DND-41 (cell line): ENCODE measurements around the gene ALDH1A3.
"Not testable (repeated sequence)": the region's sequence is repeated elsewhere in the genome, so short reads cannot be mapped to it uniquely, and the experiment has no call there.

Experiments used
- ATAC-seq: fragments of 200-7000 bp; cut with Tn5 transposase; 3 replicates; pipeline ENCODE4 v1.9.1; 2021; ENCODE audit warnings: low read depth; ENCODE audit not compliant: insufficient read depth
- DNase-seq: peaks from one replicate; pipeline ENCODE4 v3.0.0-alpha.2; 2020
- H2AFZ ChIP-seq: 2 replicates; pipeline ENCODE4 v1.6.0; 2012; ENCODE audit warnings: low read depth, low read length
- H3K27ac ChIP-seq: 2 replicates; pipeline ENCODE4 v1.5.1; 2012; ENCODE audit warnings: low read length, inconsistent platforms
- H3K27me3 ChIP-seq: fragments of 200-600 bp; sonication (generic); 2 replicates; pipeline ENCODE4 v1.6.0; 2012; ENCODE audit warnings: low read length, mild to moderate bottlenecking, inconsistent platforms; ENCODE audit not compliant: insufficient read depth, poor library complexity
- H3K36me3 ChIP-seq: 2 replicates; pipeline ENCODE4 v1.5.1; 2012; ENCODE audit warnings: low read length, inconsistent platforms; ENCODE audit not compliant: insufficient read depth
- H3K4me1 ChIP-seq: 2 replicates; pipeline ENCODE4 v1.5.1; 2012; ENCODE audit warnings: mild to moderate bottlenecking, low read length; ENCODE audit not compliant: insufficient read depth
- H3K4me2 ChIP-seq: 2 replicates; pipeline ENCODE4 v1.6.0; 2012; ENCODE audit warnings: mild to moderate bottlenecking, moderate library complexity, low read length, inconsistent platforms; ENCODE audit not compliant: insufficient read depth
- H3K4me3 ChIP-seq, 2 experiments: fragments of 200-600 bp in 1 of 2; shearing (Covaris generic) in 1 of 2; 2 replicates each; pipeline ENCODE4 v1.5.1; 2012 to 2016; ENCODE audit warnings: inconsistent platforms in 2 of 2, low read length in 2 of 2, mild to moderate bottlenecking in 2 of 2, low read depth in 1 of 2, moderate library complexity in 1 of 2
- H3K79me2 ChIP-seq: 2 replicates; pipeline ENCODE4 v1.6.0; 2012; ENCODE audit warnings: low read length, inconsistent platforms; ENCODE audit not compliant: insufficient read depth
- H3K9ac ChIP-seq: 2 replicates; pipeline ENCODE4 v1.6.0; 2012; ENCODE audit warnings: low read depth, mild to moderate bottlenecking, inconsistent platforms, low read length, moderate library complexity
- H3K9me3 ChIP-seq: 2 replicates; pipeline ENCODE4 v1.5.1; 2012; ENCODE audit warnings: low read length, moderate library complexity, mild to moderate bottlenecking, inconsistent platforms; ENCODE audit not compliant: insufficient read depth, severe bottlenecking
- H4K20me1 ChIP-seq: 2 replicates; pipeline ENCODE4 v1.6.0; 2012; ENCODE audit warnings: low read length; ENCODE audit not compliant: insufficient read depth
- EZH2 ChIP-seq: IDR thresholded peaks from 3 replicates; pipeline ENCODE4 v1.6.1; 2012; ENCODE audit warnings: borderline replicate concordance, low read depth, mild to moderate bottlenecking, moderate library complexity, low read length, inconsistent platforms; ENCODE audit not compliant: severe bottlenecking
- TF ChIP-seq, protein P1 (sequence below): IDR thresholded peaks from 2 replicates; pipeline ENCODE4 v1.5.1; 2012; ENCODE audit warnings: borderline replicate concordance, low read length, moderate library complexity, mild to moderate bottlenecking; ENCODE audit not compliant: poor library complexity, severe bottlenecking; ENCODE audit errors: extremely low read depth

Gene ALDH1A3

DNA sequence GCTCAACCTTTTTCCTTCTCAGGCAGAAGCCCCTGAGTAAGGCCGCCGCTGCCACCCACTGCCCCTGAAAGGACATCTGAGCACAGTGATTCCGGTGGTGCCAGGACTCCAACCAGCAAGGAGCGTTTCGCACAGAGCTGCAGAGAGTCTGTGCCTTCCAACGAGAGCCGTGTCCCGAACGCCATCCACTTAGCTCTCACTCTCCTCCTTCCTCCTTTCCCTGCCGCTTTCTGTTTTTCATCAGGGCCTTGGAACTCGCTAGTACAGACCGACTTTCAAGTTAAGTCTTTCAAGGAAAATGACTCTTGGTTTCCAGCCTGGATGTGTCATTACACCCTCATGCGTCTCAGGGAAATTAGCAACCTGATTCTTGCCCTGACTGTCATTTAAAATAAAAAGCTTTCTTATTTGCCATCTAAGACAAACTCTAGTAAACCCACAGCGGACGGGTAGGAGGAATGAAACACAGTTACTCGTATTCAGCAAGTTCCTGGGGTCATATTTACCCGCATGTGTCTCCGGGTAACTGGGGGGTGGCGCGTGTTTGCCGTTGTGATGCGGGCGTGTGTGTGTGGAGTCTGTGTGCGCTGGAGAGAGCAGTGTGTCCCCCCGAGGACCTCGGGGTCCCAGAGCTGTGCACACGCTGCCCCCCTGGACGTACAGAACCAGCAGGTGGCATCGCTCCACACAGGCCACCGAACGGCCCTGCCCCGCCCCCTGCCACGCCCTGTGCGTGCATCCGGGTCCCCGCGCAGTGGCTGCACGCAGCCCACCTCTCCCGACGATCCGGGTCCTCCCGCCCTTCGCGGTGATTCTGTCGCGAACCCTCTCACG lies 30.4 kb upstream of the ALDH1A3 start:
- H4K20me1 ChIP-seq = no peaks in the 10 kb centered on the region
- no peaks in the 10 kb centered on the region for H3K79me2 ChIP-seq
- no peaks in the 10 kb centered on the region for H3K9me3 ChIP-seq
- H3K4me1 ChIP-seq = no peaks in the 10 kb centered on the region
- H2AFZ ChIP-seq = no peak overlapping the region
- no peak overlapping the region for H3K27ac ChIP-seq
- no peaks in the 10 kb centered on the region for H3K36me3 ChIP-seq
- no peak overlapping the region for H3K4me3 ChIP-seq
- H3K27me3 ChIP-seq = peaks cover under 1% of the 10 kb centered on the region
- DNase-seq (no peak), ATAC-seq (no peak)
- no peak for TF ChIP-seq EZH2
- TF ChIP-seq, protein P1, sequence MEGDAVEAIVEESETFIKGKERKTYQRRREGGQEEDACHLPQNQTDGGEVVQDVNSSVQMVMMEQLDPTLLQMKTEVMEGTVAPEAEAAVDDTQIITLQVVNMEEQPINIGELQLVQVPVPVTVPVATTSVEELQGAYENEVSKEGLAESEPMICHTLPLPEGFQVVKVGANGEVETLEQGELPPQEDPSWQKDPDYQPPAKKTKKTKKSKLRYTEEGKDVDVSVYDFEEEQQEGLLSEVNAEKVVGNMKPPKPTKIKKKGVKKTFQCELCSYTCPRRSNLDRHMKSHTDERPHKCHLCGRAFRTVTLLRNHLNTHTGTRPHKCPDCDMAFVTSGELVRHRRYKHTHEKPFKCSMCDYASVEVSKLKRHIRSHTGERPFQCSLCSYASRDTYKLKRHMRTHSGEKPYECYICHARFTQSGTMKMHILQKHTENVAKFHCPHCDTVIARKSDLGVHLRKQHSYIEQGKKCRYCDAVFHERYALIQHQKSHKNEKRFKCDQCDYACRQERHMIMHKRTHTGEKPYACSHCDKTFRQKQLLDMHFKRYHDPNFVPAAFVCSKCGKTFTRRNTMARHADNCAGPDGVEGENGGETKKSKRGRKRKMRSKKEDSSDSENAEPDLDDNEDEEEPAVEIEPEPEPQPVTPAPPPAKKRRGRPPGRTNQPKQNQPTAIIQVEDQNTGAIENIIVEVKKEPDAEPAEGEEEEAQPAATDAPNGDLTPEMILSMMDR = no peak
- no peak overlapping the region for H3K9ac ChIP-seq
- no peak overlapping the region for H3K4me2 ChIP-seq

DNA sequence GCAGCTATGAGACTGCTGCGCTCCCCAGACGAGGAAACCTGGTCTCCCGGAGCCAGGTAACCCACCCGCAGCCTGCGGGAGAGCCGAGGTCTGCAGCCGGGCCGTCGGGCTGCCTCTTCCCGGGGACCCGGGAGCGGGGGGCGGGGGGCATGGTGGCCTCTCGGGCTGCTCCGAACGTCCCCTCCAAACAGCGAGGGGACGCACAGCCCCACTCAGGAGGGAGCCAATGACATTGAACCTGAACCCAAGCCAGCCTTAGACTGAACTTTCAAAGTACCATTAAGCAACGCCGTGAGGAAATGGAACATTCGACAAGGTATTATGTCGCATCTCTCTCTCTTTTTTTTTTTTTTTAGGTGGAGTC lies 29.8 kb upstream of the ALDH1A3 start:
- Histone ChIP-seq H3K4me2 (no peak overlapping the region), H3K27me3 (peaks cover 4% of the 10 kb centered on the region), H3K9me3 (no peaks in the 10 kb centered on the region), H3K9ac (no peak overlapping the region), H3K36me3 (no peaks in the 10 kb centered on the region), H3K4me1 (no peaks in the 10 kb centered on the region), H3K27ac (no peak overlapping the region), H3K79me2 (no peaks in the 10 kb centered on the region), H2AFZ (no peak overlapping the region), H3K4me3 (no peak overlapping the region), H4K20me1 (no peaks in the 10 kb centered on the region)
- TF ChIP-seq EZH2 = no peak
- TF ChIP-seq, protein P1 = no peak
- DNase-seq (no peak), ATAC-seq (no peak)

DNA sequence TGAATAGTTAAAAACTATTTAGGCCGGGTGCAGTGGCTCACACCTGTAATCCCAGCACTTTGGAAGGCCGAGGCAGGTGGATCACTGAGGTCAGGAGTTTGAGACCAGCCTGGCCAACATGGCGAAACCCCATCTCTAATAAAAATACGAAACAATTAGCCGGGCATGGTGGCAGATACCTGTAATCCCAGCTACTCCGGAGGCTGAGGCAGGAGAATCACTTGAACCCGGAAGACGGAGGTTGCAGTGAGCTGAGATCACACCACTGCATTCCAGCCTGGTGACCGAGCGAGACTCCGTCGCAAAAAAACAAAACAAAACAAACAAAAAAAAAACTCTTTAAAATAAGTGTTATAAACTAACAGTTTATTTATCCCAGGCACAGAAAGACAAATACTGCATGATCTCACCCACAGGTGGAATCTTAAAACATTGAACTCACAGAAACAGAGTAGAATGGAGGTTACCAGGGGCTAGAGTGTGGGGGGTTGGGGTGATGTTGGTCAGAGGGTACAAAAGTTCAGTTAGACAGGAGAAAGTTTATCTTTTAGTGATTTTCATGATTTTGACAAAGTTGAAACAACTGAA lies 28.1 kb upstream of the ALDH1A3 start:
- H3K36me3 ChIP-seq, H3K9me3 ChIP-seq, H3K9ac ChIP-seq, H3K4me1 ChIP-seq, DNase-seq, H3K27ac ChIP-seq, H3K4me3 ChIP-seq, ATAC-seq, H2AFZ ChIP-seq, H4K20me1 ChIP-seq, H3K4me2 ChIP-seq, H3K79me2 ChIP-seq, H3K27me3 ChIP-seq: not testable (repeated sequence)

DNA sequence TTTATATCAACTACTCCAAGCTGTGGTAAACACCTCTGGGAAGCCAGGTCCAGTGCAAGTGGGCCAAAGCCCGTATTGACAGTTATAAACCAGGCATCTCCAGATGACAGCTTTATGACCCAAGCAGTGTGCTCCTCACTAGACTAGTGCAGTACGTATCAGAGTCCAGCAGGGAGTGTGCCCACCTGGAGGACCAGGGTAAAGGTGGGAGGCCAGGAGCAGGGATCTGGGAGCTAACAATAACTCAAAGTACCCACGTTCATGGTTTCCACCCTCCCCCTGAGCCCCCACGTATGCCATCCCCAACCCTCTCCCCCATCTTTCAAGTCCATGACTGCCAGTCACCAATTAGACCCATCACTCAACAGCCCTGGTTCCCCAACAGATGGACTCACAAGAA lies 27.0 kb upstream of the ALDH1A3 start:
- DNase-seq (no peak), ATAC-seq (no peak)
- Histone ChIP-seq H3K27me3 (peaks cover 4% of the 10 kb centered on the region), H3K4me1 (no peaks in the 10 kb centered on the region), H3K9me3 (no peaks in the 10 kb centered on the region), H3K27ac (no peak overlapping the region), H4K20me1 (no peaks in the 10 kb centered on the region), H2AFZ (no peak overlapping the region), H3K79me2 (no peaks in the 10 kb centered on the region), H3K36me3 (no peaks in the 10 kb centered on the region), H3K9ac (no peak overlapping the region), H3K4me3 (no peak overlapping the region), H3K4me2 (no peak overlapping the region)
- TF ChIP-seq EZH2 = no peak
- TF ChIP-seq, protein P1 = no peak
